ENCODE measurements around the gene RYR3.

Gene RYR3

DNA sequence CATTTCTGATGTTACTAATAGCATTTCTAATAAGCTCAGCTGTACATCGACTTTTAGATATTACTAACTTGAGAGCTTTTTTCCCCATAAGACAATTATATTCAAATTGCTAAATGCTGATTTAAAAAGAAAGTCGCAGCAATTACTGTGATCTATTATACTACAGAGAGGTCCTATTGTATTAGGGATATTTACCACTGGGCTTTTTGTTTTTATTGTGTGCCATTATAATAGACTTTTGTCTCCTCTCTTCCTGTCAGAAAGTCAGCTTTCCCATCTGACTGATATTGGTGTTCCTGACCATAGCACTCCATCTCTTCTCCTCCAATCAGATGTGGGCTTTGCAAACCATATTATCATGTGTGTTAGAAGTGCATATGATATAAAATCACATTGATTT is 27.2 kb upstream of the RYR3 start:
- H3K4me3 ChIP-seq (ENCODE audit: low read depth, low read length) = no peak overlapping the region
- TF ChIP-seq, protein P1, sequence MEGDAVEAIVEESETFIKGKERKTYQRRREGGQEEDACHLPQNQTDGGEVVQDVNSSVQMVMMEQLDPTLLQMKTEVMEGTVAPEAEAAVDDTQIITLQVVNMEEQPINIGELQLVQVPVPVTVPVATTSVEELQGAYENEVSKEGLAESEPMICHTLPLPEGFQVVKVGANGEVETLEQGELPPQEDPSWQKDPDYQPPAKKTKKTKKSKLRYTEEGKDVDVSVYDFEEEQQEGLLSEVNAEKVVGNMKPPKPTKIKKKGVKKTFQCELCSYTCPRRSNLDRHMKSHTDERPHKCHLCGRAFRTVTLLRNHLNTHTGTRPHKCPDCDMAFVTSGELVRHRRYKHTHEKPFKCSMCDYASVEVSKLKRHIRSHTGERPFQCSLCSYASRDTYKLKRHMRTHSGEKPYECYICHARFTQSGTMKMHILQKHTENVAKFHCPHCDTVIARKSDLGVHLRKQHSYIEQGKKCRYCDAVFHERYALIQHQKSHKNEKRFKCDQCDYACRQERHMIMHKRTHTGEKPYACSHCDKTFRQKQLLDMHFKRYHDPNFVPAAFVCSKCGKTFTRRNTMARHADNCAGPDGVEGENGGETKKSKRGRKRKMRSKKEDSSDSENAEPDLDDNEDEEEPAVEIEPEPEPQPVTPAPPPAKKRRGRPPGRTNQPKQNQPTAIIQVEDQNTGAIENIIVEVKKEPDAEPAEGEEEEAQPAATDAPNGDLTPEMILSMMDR (IDR thresholded peaks at IDR 0.05; ENCODE audit: borderline replicate concordance, insufficient read depth, low read depth, low read length) = no peak

DNA sequence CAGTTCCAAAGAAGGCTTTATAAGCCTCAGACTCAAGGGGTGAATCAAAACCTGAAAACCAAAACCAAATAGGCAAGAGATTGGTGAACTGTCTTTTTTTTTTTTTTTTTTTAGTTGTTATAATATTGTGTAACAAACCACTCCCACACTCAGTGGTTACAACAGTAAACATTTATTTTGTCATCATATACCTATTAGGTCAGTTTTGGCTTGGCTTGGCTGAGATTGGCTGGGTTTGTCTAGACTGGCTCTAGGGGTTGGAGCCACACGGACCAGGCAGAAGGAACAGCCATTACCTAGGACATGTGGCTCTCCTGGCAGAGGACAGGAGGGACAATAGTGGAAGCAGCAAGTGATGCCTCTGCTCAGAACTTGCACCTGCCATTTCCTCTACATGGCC is 26.4 kb upstream of the RYR3 start:
- no peak overlapping the region for H3K4me3 ChIP-seq (ENCODE audit: low read depth, low read length)
- TF ChIP-seq, protein P1 (IDR thresholded peaks at IDR 0.05; ENCODE audit: borderline replicate concordance, insufficient read depth, low read depth, low read length) = no peak

DNA sequence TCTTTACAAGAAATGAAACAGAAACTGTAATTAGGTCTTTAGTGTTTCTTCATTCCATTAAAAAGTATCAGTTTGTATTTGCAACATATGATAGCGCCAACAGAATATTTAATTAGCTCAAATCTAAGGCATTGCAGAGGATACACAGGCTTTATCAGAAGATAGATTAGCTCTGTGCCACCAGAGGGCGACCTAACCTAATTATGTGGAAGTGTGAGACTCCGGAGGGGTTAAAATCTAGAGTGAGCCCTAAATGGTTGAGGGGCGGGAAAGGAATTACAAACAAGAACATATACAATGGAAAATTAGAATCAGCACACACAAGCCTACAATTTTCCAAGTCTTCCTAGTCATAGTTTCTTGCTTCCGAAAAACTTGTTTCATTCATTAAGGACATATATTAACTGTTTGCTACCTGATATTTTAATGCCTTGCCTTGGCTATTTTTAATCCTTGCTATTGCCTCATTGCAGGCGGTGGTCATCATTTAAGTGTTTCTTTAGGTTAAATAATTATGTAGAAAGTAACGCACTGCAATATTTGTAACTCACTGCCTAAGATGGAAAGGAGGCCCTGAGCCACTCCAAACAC is 18.0 kb upstream of the RYR3 start:
- H3K4me3 ChIP-seq (ENCODE audit: low read depth, low read length) = no peak overlapping the region
- TF ChIP-seq, protein P1 (IDR thresholded peaks at IDR 0.05; ENCODE audit: borderline replicate concordance, insufficient read depth, low read depth, low read length) = peak; percentile 61

DNA sequence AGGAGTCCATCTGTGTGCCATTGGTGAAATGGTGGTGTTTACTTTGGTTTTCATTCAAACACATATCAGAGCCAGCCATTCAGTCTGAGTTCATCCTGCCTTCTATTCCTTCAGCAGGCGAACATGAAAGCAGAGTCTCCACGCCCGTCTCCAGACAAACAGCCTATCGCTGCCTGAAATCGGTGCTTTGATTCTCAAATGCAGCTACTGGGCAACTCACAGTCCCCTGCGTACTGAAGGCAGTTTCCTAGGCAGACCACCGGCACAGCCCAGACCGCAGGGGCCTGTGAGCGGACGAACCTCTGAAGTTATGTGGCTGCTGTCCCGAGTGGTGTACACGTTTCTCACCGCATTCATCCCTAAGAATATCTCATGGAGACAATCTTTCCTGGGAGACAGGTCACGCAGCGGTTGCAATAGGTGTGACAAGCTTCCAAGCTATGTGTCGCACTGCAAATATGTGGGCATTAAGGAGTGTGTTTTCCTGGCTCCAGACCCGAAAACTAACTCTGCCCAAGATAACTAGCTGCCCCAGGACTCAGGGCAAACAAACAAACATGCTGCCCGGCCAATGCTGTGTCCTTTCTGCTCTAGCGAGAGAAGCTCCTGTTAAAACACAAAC is 16.9 kb upstream of the RYR3 start:
- TF ChIP-seq, protein P1 (IDR thresholded peaks at IDR 0.05; ENCODE audit: borderline replicate concordance, insufficient read depth, low read depth, low read length) = no peak
- H3K4me3 ChIP-seq (ENCODE audit: low read depth, low read length) = no peak overlapping the region

DNA sequence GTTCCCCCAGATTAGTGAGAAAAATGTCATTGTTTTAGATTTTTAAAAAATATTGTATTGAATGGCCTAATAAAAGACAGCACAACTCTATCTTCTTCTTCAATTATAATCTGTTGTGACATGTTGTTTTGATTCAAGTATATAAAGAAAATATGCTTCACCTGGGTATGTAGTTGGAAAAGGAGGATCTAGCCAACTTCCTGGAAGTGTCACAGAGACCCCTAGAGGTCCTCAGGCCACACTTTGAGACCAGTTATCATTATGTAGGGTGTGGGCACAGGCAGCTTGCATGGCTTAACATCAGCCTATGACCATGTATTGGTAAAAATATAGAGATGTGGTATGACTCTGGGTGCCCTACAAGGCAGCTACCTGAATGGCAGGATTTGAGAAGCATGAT is 14.7 kb upstream of the RYR3 start:
- no peak overlapping the region for H3K4me3 ChIP-seq (ENCODE audit: low read depth, low read length)
- TF ChIP-seq, protein P1 (IDR thresholded peaks at IDR 0.05; ENCODE audit: borderline replicate concordance, insufficient read depth, low read depth, low read length) = no peak

DNA sequence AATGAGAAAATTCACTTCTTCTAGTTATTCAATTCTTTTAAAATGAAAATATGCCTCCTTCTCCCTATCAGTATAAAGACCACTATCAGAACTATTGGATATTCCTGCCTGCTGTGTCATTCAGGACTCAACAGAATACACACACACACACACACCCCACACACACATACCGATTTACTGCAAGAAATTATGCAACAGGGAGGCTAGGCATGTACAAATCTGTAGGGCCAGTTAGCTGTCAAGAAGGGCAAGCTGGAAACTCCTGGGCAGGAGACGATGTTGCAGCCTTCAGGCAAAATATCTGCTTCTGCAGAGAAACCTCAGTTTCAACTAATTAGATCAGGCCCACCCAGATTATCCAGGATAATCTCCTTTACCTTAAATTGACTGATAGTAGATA is 13.9 kb upstream of the RYR3 start:
- H3K4me3 ChIP-seq (ENCODE audit: low read depth, low read length) = no peak overlapping the region
- TF ChIP-seq, protein P1 (IDR thresholded peaks at IDR 0.05; ENCODE audit: borderline replicate concordance, insufficient read depth, low read depth, low read length) = no peak

DNA sequence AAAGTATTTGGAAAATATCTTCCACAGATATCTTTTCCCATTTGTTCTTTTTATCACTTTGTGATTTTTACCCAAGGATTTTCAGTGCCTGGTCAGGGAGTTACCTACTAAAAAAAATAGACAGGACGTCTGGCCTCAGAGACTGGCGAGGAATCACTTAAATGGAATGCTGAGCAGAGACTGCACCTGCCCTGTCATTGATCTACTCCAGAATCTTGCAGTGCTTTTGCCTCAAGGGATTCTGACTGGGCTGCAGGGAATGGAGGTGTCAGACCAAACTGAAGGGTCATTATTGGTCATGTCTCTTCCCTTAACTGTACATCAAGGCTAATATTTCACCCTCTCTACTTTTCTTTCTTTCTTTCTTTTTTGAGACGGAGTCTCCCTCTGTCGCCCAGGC is 12.1 kb upstream of the RYR3 start:
- TF ChIP-seq, protein P1 (IDR thresholded peaks at IDR 0.05; ENCODE audit: borderline replicate concordance, insufficient read depth, low read depth, low read length) = no peak
- no peak overlapping the region for H3K4me3 ChIP-seq (ENCODE audit: low read depth, low read length)
